Measurements from ENCODE around the gene CCDC71L. TPM values are rescaled to one million over a fixed set of nuclear protein-coding genes. Genes with fewer than 3 reads are reported as not detected.

Gene CCDC71L
- total RNA-seq, 2 donors from 2014 or later, result 26.1 to 26.8 TPM

DNA sequence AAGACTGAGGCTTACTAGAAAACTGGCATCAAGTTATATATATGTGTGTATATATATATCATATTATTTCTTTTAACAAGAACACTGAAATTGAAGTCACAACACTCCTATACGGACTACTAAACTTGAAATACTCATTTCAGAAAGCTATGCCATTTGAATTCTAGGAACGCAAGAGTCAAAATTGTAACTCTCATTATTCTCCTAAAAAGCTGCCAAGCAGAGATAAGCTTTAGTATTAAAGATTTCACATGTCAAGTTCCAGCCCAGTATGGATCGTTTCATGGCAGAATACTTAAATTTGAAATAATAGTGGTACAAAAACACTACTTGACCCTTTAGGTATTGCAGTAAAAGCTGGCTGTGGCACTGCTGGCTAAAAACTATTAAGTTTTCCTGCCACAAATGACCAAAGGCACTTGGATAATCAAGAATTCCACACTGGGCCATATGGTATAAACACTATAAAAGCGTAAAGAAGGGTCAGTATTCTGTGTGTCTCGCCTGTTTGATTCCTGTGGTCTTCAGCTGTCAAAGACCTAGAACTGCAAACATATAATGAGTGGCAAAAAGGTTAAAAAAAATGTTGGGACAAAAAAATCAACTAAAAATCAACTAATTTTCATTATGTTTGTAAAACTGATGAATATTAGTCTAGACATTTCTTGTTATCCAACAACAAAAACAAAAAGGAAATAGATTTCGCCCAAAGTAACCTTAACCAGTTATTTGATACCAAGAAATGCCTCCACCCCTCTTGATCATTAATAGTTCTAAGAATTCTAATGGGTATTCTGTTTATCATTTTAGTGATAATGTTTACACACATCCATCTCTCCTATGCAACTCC, 2.4 kb downstream of the CCDC71L start:
- Histone ChIP-seq H3K27ac (ENCODE audit: low read depth, low read length) (no peak overlapping the region), H3K4me1 (ENCODE audit: control insufficient read depth, insufficient read depth, low read length) (no peaks in the 10 kb centered on the region), H3K36me3 (ENCODE audit: control insufficient read depth, insufficient read depth, low read length) (no peaks in the 10 kb centered on the region), H3K9me3 (ENCODE audit: control insufficient read depth, low read length) (no peaks in the 10 kb centered on the region), H3K27me3 (ENCODE audit: control insufficient read depth, insufficient read depth, low read length, poor library complexity, severe bottlenecking) (no peaks in the 10 kb centered on the region), H3K4me3 (ENCODE audit: low read length) (peak overlapping the region; percentile 96), H3K9ac (ENCODE audit: extremely low read depth, low read length, poor library complexity, severe bottlenecking) (peak overlapping the region; percentile 81)
- peaks cover 5% of the 10 kb centered on the region for H3K4me1 Mint-ChIP-seq
- TF ChIP-seq CTCF (conservative IDR thresholded peaks at IDR 0.05), result no peak
- no peak overlapping the region for H3K27ac Mint-ChIP-seq
- H3K36me3 Mint-ChIP-seq (ENCODE audit: low read depth), result no peaks in the 10 kb centered on the region
- peak overlapping the region; percentile 75 for H3K4me3 Mint-ChIP-seq
- no peak for DNase-seq
- H3K27me3 Mint-ChIP-seq (ENCODE audit: insufficient read depth), result no peaks in the 10 kb centered on the region
- 96 to 100% methylated on average over 2 to 5 of the region's 6 CpGs for WGBS, 2 experiments (ENCODE audit: insufficient coverage in 1 of 2, insufficient read length in 1 of 2)
- H3K9me3 Mint-ChIP-seq, result no peaks in the 10 kb centered on the region

GRCh38 chr7:106657085-106657991, 3.6 kb downstream of the CCDC71L start:
- no peaks in the 10 kb centered on the region for H3K27me3 Mint-ChIP-seq (ENCODE audit: insufficient read depth)
- peaks cover 5% of the 10 kb centered on the region for H3K4me1 Mint-ChIP-seq
- H3K36me3 Mint-ChIP-seq (ENCODE audit: low read depth), result no peaks in the 10 kb centered on the region
- H3K9me3 ChIP-seq (ENCODE audit: control insufficient read depth, low read length), result no peaks in the 10 kb centered on the region
- no peak overlapping the region for H3K9ac ChIP-seq (ENCODE audit: extremely low read depth, low read length, poor library complexity, severe bottlenecking)
- H3K27ac Mint-ChIP-seq, result no peak overlapping the region
- H3K4me1 ChIP-seq (ENCODE audit: control insufficient read depth, insufficient read depth, low read length), result no peaks in the 10 kb centered on the region
- H3K27me3 ChIP-seq (ENCODE audit: control insufficient read depth, insufficient read depth, low read length, poor library complexity, severe bottlenecking), result no peaks in the 10 kb centered on the region
- no peaks in the 10 kb centered on the region for H3K9me3 Mint-ChIP-seq
- no peak overlapping the region for H3K4me3 Mint-ChIP-seq
- H3K36me3 ChIP-seq (ENCODE audit: control insufficient read depth, insufficient read depth, low read length), result no peaks in the 10 kb centered on the region
- H3K4me3 ChIP-seq (ENCODE audit: low read length), result peak overlapping the region; percentile 96
- H3K27ac ChIP-seq (ENCODE audit: low read depth, low read length), result no peak overlapping the region
- no peak for DNase-seq
- TF ChIP-seq CTCF (conservative IDR thresholded peaks at IDR 0.05), result no peak
- 81 to 86% methylated on average over 4 to 5 of the region's 5 CpGs for WGBS, 2 experiments (ENCODE audit: insufficient coverage in 1 of 2, insufficient read length in 1 of 2)

DNA sequence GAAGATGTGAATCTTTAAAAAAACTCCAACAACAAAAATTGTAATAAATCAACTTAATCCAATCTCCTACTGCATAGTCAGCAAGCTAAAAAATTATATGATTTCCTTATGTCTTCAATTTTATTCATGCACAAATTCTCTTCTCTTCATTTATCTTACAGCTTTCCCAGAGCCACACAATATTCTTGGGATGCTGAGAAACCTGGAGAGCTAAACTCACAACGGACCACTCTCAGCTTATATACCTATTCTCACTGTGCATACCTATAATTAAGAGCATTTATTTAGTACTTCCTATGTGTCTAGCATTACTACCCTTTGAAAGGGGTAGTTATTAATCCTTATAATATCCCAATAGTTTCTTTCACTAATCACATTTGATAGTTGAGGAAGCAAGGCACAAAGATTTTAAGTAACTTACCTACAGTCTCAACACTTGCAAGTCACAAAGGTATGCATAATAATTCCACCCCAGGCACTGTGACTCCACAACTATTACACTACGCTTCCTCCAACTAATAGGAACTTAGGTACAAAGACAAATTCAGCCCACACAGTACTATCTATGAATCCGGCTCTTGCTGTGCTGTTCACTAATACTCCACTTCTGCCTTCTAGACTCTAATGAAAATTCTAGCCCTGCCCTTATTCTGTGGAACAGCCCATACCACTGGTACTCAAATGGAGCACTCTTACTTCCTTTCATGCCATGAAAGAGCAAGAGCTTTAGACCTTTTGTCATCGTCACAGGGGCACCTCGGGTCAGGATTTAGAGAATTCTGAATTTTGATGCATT, 5.1 kb downstream of the CCDC71L start:
- no peak for TF ChIP-seq CTCF (conservative IDR thresholded peaks at IDR 0.05)
- Histone ChIP-seq H3K27ac (ENCODE audit: low read depth, low read length) (no peak overlapping the region), H3K4me1 (ENCODE audit: control insufficient read depth, insufficient read depth, low read length) (no peaks in the 10 kb centered on the region), H3K36me3 (ENCODE audit: control insufficient read depth, insufficient read depth, low read length) (no peaks in the 10 kb centered on the region), H3K27me3 (ENCODE audit: control insufficient read depth, insufficient read depth, low read length, poor library complexity, severe bottlenecking) (no peaks in the 10 kb centered on the region), H3K9ac (ENCODE audit: extremely low read depth, low read length, poor library complexity, severe bottlenecking) (no peak overlapping the region), H3K9me3 (ENCODE audit: control insufficient read depth, low read length) (no peaks in the 10 kb centered on the region), H3K4me3 (ENCODE audit: low read length) (no peak overlapping the region)
- no peak overlapping the region for H3K27ac Mint-ChIP-seq
- H3K9me3 Mint-ChIP-seq, result no peaks in the 10 kb centered on the region
- no peak overlapping the region for H3K4me3 Mint-ChIP-seq
- no peak for DNase-seq
- no peaks in the 10 kb centered on the region for H3K27me3 Mint-ChIP-seq (ENCODE audit: insufficient read depth)
- H3K4me1 Mint-ChIP-seq, result peaks cover 5% of the 10 kb centered on the region
- no peaks in the 10 kb centered on the region for H3K36me3 Mint-ChIP-seq (ENCODE audit: low read depth)
- 87 to 97% methylated on average over 3 to 5 of the region's 5 CpGs for WGBS, 2 experiments (ENCODE audit: insufficient coverage in 1 of 2, insufficient read length in 1 of 2)

All from endodermal cell (in vitro differentiated cells).